ENCODE data around the gene KLHL36. TPM values are rescaled to one million over a fixed set of nuclear protein-coding genes. Genes with fewer than 3 reads are reported as not detected.
A peak's percentile ranks its signal among the peaks of the same experiment; 100 is the strongest.

The KLHL36 gene
- total and polyA plus RNA-seq, 2 donors from 2014 or later = 13.7 to 76.6 TPM

DNA sequence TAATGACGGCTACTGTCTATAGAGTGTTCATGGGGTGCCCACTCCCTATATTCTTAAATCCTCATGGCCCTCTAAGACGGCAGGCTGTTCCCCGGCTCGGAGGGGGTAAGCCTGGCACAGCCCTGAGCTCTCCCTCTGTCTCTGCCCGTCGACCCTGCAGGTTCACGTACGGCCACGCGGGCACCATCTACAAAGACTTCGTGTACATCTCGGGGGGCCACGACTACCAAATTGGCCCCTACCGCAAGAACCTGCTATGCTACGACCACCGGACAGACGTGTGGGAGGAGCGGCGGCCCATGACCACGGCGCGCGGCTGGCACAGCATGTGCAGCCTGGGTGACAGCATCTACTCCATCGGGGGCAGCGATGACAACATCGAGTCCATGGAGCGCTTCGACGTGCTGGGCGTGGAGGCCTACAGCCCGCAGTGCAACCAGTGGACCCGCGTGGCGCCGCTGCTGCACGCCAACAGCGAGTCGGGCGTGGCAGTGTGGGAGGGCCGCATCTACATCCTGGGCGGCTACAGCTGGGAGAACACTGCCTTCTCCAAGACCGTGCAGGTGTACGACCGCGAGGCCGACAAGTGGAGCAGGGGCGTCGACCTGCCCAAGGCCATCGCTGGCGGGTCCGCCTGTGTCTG, 13.2 kb downstream of the KLHL36 start:
- intact Hi-C loops (cut with DNase I) = no loop called here
- Histone ChIP-seq H3K9ac (ENCODE audit: low read length in 3 of 3) (no peak overlapping the region), H3K27me3 (ENCODE audit: control insufficient read depth, insufficient read depth, low read length) (no peaks in the 10 kb centered on the region), H3K4me3 (ENCODE audit: low read length in 3 of 3) (no peak overlapping the region), H3K9me3 (ENCODE audit: control insufficient read depth in 2 of 3, insufficient read depth in 1 of 3, low read length in 3 of 3) (no peaks in the 10 kb centered on the region), H3K27ac (ENCODE audit: low read depth in 2 of 2, low read length in 2 of 2) (no peak overlapping the region), H3K36me3 (ENCODE audit: control insufficient read depth in 2 of 3, insufficient read depth in 3 of 3, low read length in 3 of 3) (peaks cover 2 to 90% (median 46%) of the 10 kb centered on the region in 3 donors), H3K4me1 (ENCODE audit: control insufficient read depth in 2 of 3, insufficient read depth in 2 of 3, low read depth in 1 of 3, low read length in 3 of 3) (no peaks in the 10 kb centered on the region)
- no peak for FAIRE-seq
- peak in 1 of 5 donors; percentile 71 for DNase-seq
- TF ChIP-seq, protein P1, sequence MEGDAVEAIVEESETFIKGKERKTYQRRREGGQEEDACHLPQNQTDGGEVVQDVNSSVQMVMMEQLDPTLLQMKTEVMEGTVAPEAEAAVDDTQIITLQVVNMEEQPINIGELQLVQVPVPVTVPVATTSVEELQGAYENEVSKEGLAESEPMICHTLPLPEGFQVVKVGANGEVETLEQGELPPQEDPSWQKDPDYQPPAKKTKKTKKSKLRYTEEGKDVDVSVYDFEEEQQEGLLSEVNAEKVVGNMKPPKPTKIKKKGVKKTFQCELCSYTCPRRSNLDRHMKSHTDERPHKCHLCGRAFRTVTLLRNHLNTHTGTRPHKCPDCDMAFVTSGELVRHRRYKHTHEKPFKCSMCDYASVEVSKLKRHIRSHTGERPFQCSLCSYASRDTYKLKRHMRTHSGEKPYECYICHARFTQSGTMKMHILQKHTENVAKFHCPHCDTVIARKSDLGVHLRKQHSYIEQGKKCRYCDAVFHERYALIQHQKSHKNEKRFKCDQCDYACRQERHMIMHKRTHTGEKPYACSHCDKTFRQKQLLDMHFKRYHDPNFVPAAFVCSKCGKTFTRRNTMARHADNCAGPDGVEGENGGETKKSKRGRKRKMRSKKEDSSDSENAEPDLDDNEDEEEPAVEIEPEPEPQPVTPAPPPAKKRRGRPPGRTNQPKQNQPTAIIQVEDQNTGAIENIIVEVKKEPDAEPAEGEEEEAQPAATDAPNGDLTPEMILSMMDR (IDR thresholded peaks at IDR 0.05; ENCODE audit: borderline replicate concordance, extremely low read depth, insufficient read depth) = no peak

DNA sequence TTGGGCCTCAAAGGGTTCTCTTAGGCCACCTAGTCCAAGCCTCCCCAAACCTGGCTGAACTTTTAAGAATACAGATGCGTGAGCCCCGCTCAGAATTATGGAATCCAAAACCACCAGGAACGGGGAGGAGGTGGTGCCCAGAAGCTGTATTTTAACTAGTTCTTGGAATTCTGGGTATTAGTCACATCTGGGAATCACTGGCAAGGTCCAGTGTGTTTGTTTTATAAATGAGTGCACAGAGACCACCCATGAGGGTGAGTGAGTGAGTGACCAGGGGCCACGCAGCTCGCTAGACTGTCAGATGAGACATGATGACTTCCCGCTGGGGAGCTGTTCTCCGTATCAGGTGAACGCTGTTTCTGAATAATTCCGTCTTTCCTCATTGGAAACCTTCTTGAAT, 14.2 kb downstream of the KLHL36 start:
- Histone ChIP-seq H3K9ac (ENCODE audit: low read length in 3 of 3) (no peak overlapping the region), H3K27me3 (ENCODE audit: control insufficient read depth, insufficient read depth, low read length) (no peaks in the 10 kb centered on the region), H3K9me3 (ENCODE audit: control insufficient read depth in 2 of 3, insufficient read depth in 1 of 3, low read length in 3 of 3) (no peaks in the 10 kb centered on the region), H3K27ac (ENCODE audit: low read depth in 2 of 2, low read length in 2 of 2) (no peak overlapping the region), H3K4me3 (ENCODE audit: low read length in 3 of 3) (no peak overlapping the region), H3K4me1 (ENCODE audit: control insufficient read depth in 2 of 3, insufficient read depth in 2 of 3, low read depth in 1 of 3, low read length in 3 of 3) (no peaks in the 10 kb centered on the region), H3K36me3 (ENCODE audit: control insufficient read depth in 2 of 3, insufficient read depth in 3 of 3, low read length in 3 of 3) (peaks cover 2 to 84% (median 41%) of the 10 kb centered on the region in 3 donors)
- DNase-seq (peak in 1 of 5 donors; percentile 14), FAIRE-seq (no peak)
- intact Hi-C loops (cut with DNase I) = no loop called here
- TF ChIP-seq, protein P1 (IDR thresholded peaks at IDR 0.05; ENCODE audit: borderline replicate concordance, extremely low read depth, insufficient read depth) = no peak

DNA sequence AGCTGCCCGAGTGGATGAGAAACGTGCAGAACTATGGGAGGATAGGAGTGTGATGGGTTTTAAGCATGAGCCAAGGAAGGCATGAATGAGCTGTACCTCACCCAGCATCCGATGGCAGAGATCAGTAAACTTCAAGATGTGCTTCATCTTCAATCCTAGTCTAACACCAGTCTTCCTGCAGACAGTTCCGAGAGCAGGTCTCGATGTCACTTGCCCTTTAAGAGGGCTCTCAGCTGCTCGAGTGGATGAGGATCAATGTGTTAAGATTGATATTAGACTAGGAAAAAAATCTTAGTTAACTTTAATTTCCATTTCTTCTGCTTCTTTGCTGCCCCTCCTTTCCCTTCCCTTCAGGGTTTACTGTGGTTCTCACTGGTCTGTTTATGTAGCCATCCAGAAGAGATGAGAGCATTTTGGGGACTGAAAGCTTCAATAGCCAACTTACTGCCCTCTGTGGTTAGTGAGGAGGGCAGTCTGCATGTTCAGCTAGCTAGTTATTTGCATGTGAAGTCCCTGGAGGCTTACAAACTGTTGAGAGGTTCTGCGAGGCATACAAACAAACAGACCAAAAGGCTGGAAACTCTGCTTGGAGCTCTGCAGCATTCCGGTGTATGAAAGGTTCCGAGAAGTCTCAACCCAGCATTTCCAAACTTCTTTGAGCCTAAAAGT, 15.3 kb downstream of the KLHL36 start:
- FAIRE-seq (no peak), DNase-seq (no peak)
- TF ChIP-seq, protein P1 (IDR thresholded peaks at IDR 0.05; ENCODE audit: borderline replicate concordance, extremely low read depth, insufficient read depth) = no peak
- Histone ChIP-seq H3K36me3 (ENCODE audit: control insufficient read depth in 2 of 3, insufficient read depth in 3 of 3, low read length in 3 of 3) (peaks cover 2 to 73% (median 31%) of the 10 kb centered on the region in 3 donors), H3K9ac (ENCODE audit: low read length in 3 of 3) (no peak overlapping the region), H3K4me3 (ENCODE audit: low read length in 3 of 3) (no peak overlapping the region), H3K27me3 (ENCODE audit: control insufficient read depth, insufficient read depth, low read length) (no peaks in the 10 kb centered on the region), H3K4me1 (ENCODE audit: control insufficient read depth in 2 of 3, insufficient read depth in 2 of 3, low read depth in 1 of 3, low read length in 3 of 3) (no peaks in the 10 kb centered on the region), H3K9me3 (ENCODE audit: control insufficient read depth in 2 of 3, insufficient read depth in 1 of 3, low read length in 3 of 3) (no peaks in the 10 kb centered on the region), H3K27ac (ENCODE audit: low read depth in 2 of 2, low read length in 2 of 2) (no peak overlapping the region)
- intact Hi-C loops (cut with DNase I) = no loop called here

Data from kidney (tissue), 14 donors.